Fibroblast of lung (primary cell): Measurements from ENCODE around the gene C1QL1. TPM values are rescaled to one million over a fixed set of nuclear protein-coding genes. Genes with fewer than 3 reads are reported as not detected.

Experiments
- DNase-seq, 2 donors: peaks; one replicate each; pipeline versions ENCODE4 v3.0.0 to v3.0.0-alpha.2; 2010; ENCODE audit warnings: low read depth in 2 of 2
- H2AFZ ChIP-seq: 2 replicates; pipeline ENCODE4 v1.5.1; 2012; ENCODE audit warnings: low read length, control low read depth, inconsistent platforms
- H3K27ac ChIP-seq: 2 replicates; pipeline ENCODE4 v1.5.1; 2011; ENCODE audit warnings: low read length, control low read depth; ENCODE audit not compliant: insufficient read depth
- H3K27me3 ChIP-seq: 2 replicates; pipeline ENCODE4 v1.5.1; 2011; ENCODE audit warnings: mild to moderate bottlenecking, low read length; ENCODE audit not compliant: control insufficient read depth, insufficient read depth
- H3K36me3 ChIP-seq: 2 replicates; pipeline ENCODE4 v1.5.1; 2011; ENCODE audit warnings: low read length; ENCODE audit not compliant: control insufficient read depth, insufficient read depth
- H3K4me1 ChIP-seq: 2 replicates; pipeline ENCODE4 v1.5.1; 2011; ENCODE audit warnings: low read length; ENCODE audit not compliant: control insufficient read depth, insufficient read depth; ENCODE audit errors: extremely low read depth
- H3K4me2 ChIP-seq: 2 replicates; pipeline ENCODE4 v1.5.1; 2011; ENCODE audit warnings: low read length, control low read depth; ENCODE audit not compliant: insufficient read depth; ENCODE audit errors: extremely low read depth
- H3K4me3 ChIP-seq, 4 experiments: fragments of 200-600 bp in 1 of 4; sonication (generic) in 1 of 4; replicated peaks in 1 of 4; 2 replicates each; pipeline ENCODE4 v1.5.1; 2011 to 2016; ENCODE audit warnings: low read length in 4 of 4, low read depth in 3 of 4, mild to moderate bottlenecking in 3 of 4, control low read depth in 2 of 4, inconsistent platforms in 1 of 4, mixed read lengths in 1 of 4; ENCODE audit not compliant: insufficient read depth in 1 of 4; ENCODE audit errors: control extremely low read depth in 1 of 4
- H3K79me2 ChIP-seq: 2 replicates; pipeline ENCODE4 v1.5.1; 2012; ENCODE audit warnings: mild to moderate bottlenecking, low read length, inconsistent platforms; ENCODE audit not compliant: control insufficient read depth, insufficient read depth
- H3K9ac ChIP-seq: 2 replicates; pipeline ENCODE4 v1.5.1; 2011; ENCODE audit warnings: mild to moderate bottlenecking, low read length, control low read depth; ENCODE audit not compliant: insufficient read depth
- H3K9me3 ChIP-seq: 2 replicates; pipeline ENCODE4 v1.5.1; 2012; ENCODE audit warnings: low read depth, low read length; ENCODE audit not compliant: control insufficient read depth, insufficient read depth
- H4K20me1 ChIP-seq: 2 replicates; pipeline ENCODE4 v1.5.1; 2011; ENCODE audit warnings: low read length; ENCODE audit not compliant: control insufficient read depth, insufficient read depth; ENCODE audit errors: extremely low read depth
- CTCF ChIP-seq, 2 donors: IDR thresholded peaks in 1 of 2; conservative IDR thresholded peaks in 1 of 2; 1 replicate in 1 of 2; 2 replicates in 1 of 2; pipeline ENCODE4 v1.5.1; 2011 to 2012; ENCODE audit warnings: low read length in 2 of 2, control low read depth in 1 of 2, inconsistent platforms in 1 of 2, low read depth in 1 of 2, mild to moderate bottlenecking in 1 of 2
- EZH2 ChIP-seq: IDR thresholded peaks from 2 replicates; pipeline ENCODE4 v1.5.1; 2012; ENCODE audit warnings: low read length, control low read depth, mild to moderate bottlenecking; ENCODE audit errors: missing control alignments
- polyA plus RNA-seq, 2 donors: library from polyadenylated mRNA; depleted of rRNA in 1 of 2; stranded (reverse) in 1 of 2; unstranded in 1 of 2; fragments of >200 nt; gene quantifications; 2 replicates each; pipeline ENCODE4 v1.2.1, GENCODE V29; 2011 to 2012; ENCODE audit warnings: missing spikeins in 1 of 2
- total RNA-seq: library from RNA; depleted of rRNA; stranded (reverse); fragments of >200 nt; gene quantifications from 2 replicates; pipeline ENCODE4 v1.2.1, GENCODE V29; 2014

C1QL1 gene
- total and polyA plus RNA-seq, 2 donors (not counting 1 experiment from before 2014, with no cell fraction given): 0.53 to 1.3 TPM

- Histone ChIP-seq H3K27ac (no peak overlapping the region), H3K9ac (no peak overlapping the region), H3K4me3 (no peak overlapping the region), H3K36me3 (no peaks in the 10 kb centered on the region), H3K79me2 (no peaks in the 10 kb centered on the region), H3K9me3 (no peaks in the 10 kb centered on the region), H3K4me1 (peaks cover 4% of the 10 kb centered on the region), H4K20me1 (no peaks in the 10 kb centered on the region), H3K27me3 (peaks cover 10% of the 10 kb centered on the region), H3K4me2 (no peak overlapping the region), H2AFZ (no peak overlapping the region)
- no peak for DNase-seq
- TF ChIP-seq CTCF (conservative IDR thresholded peaks at IDR 0.05 in 1 of 2, IDR thresholded peaks at IDR 0.05 in 1 of 2; ENCODE audit: low read depth in 1 of 2, low read length in 2 of 2) (no peak), EZH2 (no peak)
These were observed 40.1 kb upstream of the C1QL1 start for GRCh38 chr17:45008216-45008615.

GRCh38 chr17:45006927-45007461 is 38.9 kb upstream of the C1QL1 start:
- no peaks in the 10 kb centered on the region for H4K20me1 ChIP-seq
- DNase-seq: peak in 1 of 2 donors; percentile 25
- H3K4me3 ChIP-seq: no peak overlapping the region
- no peaks in the 10 kb centered on the region for H3K4me1 ChIP-seq
- H2AFZ ChIP-seq: no peak overlapping the region
- no peaks in the 10 kb centered on the region for H3K79me2 ChIP-seq
- no peaks in the 10 kb centered on the region for H3K9me3 ChIP-seq
- TF ChIP-seq CTCF (conservative IDR thresholded peaks at IDR 0.05 in 1 of 2, IDR thresholded peaks at IDR 0.05 in 1 of 2; ENCODE audit: low read depth in 1 of 2, low read length in 2 of 2) (no peak), EZH2 (no peak)
- H3K4me2 ChIP-seq: no peak overlapping the region
- no peak overlapping the region for H3K9ac ChIP-seq
- peaks cover 10% of the 10 kb centered on the region for H3K27me3 ChIP-seq
- no peak overlapping the region for H3K27ac ChIP-seq
- H3K36me3 ChIP-seq: no peaks in the 10 kb centered on the region

DNA sequence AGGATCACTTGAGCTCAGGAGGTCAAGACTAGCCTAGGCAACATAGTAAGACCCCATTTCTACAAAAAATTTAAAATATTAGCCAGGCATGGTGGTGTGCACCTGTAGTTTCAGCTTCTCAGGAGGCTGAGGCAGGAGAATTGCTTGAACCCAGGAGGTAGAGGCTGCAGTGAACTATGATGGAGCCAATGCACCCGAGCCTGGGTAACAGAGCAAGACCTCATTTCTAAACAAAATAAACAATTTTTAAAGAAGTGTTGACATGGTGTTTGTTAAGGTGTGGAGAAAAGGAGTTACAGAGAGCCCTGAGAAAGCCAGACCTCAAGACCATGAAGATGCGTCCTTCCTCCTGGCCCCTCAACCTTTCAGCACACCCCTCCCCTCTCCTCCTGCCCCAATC is 37.6 kb upstream of the C1QL1 start:
- no peak overlapping the region for H3K4me2 ChIP-seq
- H3K9me3 ChIP-seq: no peaks in the 10 kb centered on the region
- TF ChIP-seq EZH2: no peak
- no peak for TF ChIP-seq CTCF (conservative IDR thresholded peaks at IDR 0.05 in 1 of 2, IDR thresholded peaks at IDR 0.05 in 1 of 2; ENCODE audit: low read depth in 1 of 2, low read length in 2 of 2)
- H3K4me3 ChIP-seq: no peak overlapping the region
- H3K9ac ChIP-seq: no peak overlapping the region
- no peak for DNase-seq
- H3K36me3 ChIP-seq: no peaks in the 10 kb centered on the region
- H3K27me3 ChIP-seq: peaks cover 10% of the 10 kb centered on the region
- H4K20me1 ChIP-seq: no peaks in the 10 kb centered on the region
- no peaks in the 10 kb centered on the region for H3K79me2 ChIP-seq
- no peaks in the 10 kb centered on the region for H3K4me1 ChIP-seq
- no peak overlapping the region for H3K27ac ChIP-seq
- no peak overlapping the region for H2AFZ ChIP-seq
